OCI-M1 (cell line): ENCODE results near the gene CCDC8.
"Not testable (repeated sequence)": the region's sequence is repeated elsewhere in the genome, so short reads cannot be mapped to it uniquely, and the experiment has no call there.

Source experiments
- DNase-seq: peaks from one replicate; lab custom pipeline; 2025; lab: John Stamatoyannopoulos, UW

CCDC8 gene

GRCh38 chr19:46380690-46381089 is 32.7 kb downstream of the CCDC8 start:
- DNase-seq = no peak

GRCh38 chr19:46378268-46378667 is 35.1 kb downstream of the CCDC8 start:
- no peak for DNase-seq

GRCh38 chr19:46376241-46377153 is 36.9 kb downstream of the CCDC8 start:
- DNase-seq = no peak

- not testable (repeated sequence) for DNase-seq
Measured at GRCh38 chr19:46375476-46376067, 37.8 kb downstream of the CCDC8 start.

- no peak for DNase-seq
Measured at GRCh38 chr19:46374536-46375475, 38.6 kb downstream of the CCDC8 start.

GRCh38 chr19:46373491-46374359 is 39.6 kb downstream of the CCDC8 start:
- no peak for DNase-seq

- DNase-seq = no peak
Measured at GRCh38 chr19:46372901-46373490, 40.4 kb downstream of the CCDC8 start.

GRCh38 chr19:46371371-46371901 is 41.9 kb downstream of the CCDC8 start:
- DNase-seq = no peak

GRCh38 chr19:46369817-46370216 is 43.5 kb downstream of the CCDC8 start:
- DNase-seq = no peak

- no peak for DNase-seq
Measured at GRCh38 chr19:46368116-46368515, 45.2 kb downstream of the CCDC8 start.

- DNase-seq = no peak
Measured at GRCh38 chr19:46367426-46367825, 45.9 kb downstream of the CCDC8 start.

GRCh38 chr19:46366620-46367292 is 46.6 kb downstream of the CCDC8 start:
- DNase-seq = no peak

- DNase-seq = no peak
Measured at GRCh38 chr19:46365561-46365960, 47.8 kb downstream of the CCDC8 start.

GRCh38 chr19:46364359-46364758 is 49.0 kb downstream of the CCDC8 start:
- DNase-seq = no peak

- DNase-seq = no peak
Measured at GRCh38 chr19:46361915-46362314, 51.4 kb downstream of the CCDC8 start.
